ENCODE measurements around the gene ZDHHC14.
A peak's percentile ranks its signal among the peaks of the same experiment; 100 is the strongest.

Gene ZDHHC14

GRCh38 chr6:157632821-157633220 lies 251.8 kb downstream of the ZDHHC14 start:
- DNase-seq = no peak

GRCh38 chr6:157634546-157634945 lies 253.6 kb downstream of the ZDHHC14 start:
- no peak for DNase-seq

- DNase-seq = no peak
These were observed 254.6 kb downstream of the ZDHHC14 start for GRCh38 chr6:157635388-157636244.

DNA sequence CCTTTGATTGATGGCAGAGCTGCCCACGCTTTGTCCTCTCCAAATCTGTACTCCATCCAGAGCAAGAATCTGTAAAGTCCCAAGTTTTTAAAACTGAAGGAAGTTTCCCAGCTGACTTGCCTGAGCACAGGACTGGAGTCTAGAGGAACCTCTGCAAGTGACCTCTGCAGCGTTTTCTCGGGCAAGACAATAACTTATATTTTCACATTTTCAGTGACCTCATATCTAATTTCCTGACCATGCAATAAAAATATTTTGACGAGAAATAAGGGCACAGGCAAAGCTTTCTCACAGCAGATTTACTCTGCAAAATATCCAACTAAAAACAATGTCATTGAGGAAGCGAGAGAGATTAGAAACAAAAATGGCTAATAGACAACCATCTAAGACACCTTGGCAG lies 256.5 kb downstream of the ZDHHC14 start:
- no peak for DNase-seq

- no peak for DNase-seq
These were observed 257.1 kb downstream of the ZDHHC14 start for GRCh38 chr6:157637941-157638662.

GRCh38 chr6:157638779-157639178 lies 257.8 kb downstream of the ZDHHC14 start:
- DNase-seq = peak; percentile 17

GRCh38 chr6:157640746-157641451 lies 259.9 kb downstream of the ZDHHC14 start:
- DNase-seq = no peak

GRCh38 chr6:157641837-157642236 lies 260.8 kb downstream of the ZDHHC14 start:
- DNase-seq = no peak

GRCh38 chr6:157642736-157643135 lies 261.7 kb downstream of the ZDHHC14 start:
- no peak for DNase-seq

DNA sequence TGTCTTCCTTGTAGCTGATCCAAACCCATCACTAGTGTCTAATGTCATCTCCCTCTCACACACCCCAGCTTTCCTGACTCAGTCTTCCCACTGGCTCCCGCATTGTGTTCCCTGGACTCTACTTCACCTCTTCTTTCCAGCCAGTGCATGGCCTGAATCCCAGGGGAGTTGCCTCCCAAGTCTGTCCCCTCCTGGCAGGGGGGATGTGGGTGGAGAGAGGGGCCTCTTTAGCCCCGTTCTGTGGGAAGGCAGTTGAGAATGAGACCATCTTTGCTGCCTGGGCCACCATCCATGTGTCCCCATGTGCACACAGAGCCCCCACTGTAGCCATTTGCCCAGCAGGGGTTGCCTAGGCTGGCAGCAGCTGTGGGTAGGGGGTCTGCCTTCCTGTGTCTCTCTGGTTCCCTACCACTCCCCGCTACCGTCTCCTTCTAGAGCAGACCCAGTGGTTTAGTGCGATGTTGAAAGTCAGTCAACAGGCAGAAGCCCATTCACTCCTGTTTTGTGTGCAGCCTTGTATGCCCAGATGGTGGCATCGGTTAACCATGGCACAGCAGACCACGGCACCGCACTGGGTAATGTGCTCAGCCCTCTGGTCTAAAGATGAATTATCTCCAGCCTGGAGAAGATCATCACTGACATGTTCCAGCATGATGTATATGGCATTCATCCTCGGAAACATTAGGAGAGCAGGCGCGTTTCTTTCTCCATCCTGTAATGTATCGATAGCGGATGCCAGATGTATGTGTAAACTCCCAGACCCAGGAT lies 263.2 kb downstream of the ZDHHC14 start:
- no peak for DNase-seq

DNA sequence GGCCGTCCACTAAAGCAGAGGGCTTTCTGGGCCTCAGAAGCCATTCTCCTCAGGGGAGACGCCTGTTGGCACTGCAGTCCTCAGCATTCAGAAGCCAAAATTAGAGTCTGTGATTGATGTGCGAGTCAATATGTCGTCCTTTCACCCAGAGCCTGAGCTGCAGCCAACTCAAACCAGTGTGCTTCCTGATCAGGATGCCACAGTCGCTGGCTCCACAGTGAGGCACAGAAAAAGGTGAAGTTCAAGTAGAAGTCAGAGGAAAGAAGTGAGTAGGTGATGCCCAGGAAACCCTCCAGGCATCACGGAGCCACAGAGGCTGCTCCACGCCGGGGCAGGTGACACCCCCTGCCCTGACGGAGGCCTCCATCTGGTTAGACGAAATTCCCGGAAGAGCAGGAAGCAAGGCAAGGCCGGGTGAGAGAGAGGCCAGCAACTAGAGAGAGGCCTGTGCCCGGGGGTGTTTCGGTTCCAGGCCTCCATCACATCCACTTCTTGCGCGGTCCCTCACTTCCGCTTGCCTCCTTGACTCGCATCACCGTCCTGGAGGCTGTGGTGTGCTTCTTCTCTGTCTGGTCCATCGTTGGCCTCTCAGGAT lies 264.3 kb downstream of the ZDHHC14 start:
- DNase-seq = no peak

GRCh38 chr6:157646012-157646411 lies 265.0 kb downstream of the ZDHHC14 start:
- no peak for DNase-seq

GRCh38 chr6:157647261-157647915 lies 266.4 kb downstream of the ZDHHC14 start:
- no peak for DNase-seq

DNA sequence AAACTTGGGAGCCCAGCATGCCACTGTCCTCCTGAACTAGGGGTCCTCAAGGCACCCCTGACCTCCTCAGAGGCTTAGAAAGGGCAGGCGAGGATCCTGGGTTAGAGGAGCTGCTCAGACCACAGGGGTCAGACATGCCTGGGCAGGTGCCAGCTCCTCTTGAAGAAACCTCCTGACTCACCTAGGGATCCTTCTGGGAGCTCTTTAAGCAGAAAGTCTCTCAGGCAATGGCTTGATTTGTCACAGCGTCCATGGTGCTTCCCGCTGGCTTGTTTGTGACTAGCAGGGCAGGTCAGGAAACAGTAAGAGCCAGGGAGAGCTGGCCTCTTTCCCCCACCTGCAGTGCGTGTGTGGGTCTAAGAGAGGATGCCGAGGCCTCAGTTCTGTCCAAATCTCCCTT lies 267.6 kb downstream of the ZDHHC14 start:
- DNase-seq = peak; percentile 33

- DNase-seq = peak; percentile 79
These were observed 268.6 kb downstream of the ZDHHC14 start for GRCh38 chr6:157649311-157650260.

- peak; percentile 67 for DNase-seq
These were observed 269.3 kb downstream of the ZDHHC14 start for GRCh38 chr6:157650261-157650640.

DNA sequence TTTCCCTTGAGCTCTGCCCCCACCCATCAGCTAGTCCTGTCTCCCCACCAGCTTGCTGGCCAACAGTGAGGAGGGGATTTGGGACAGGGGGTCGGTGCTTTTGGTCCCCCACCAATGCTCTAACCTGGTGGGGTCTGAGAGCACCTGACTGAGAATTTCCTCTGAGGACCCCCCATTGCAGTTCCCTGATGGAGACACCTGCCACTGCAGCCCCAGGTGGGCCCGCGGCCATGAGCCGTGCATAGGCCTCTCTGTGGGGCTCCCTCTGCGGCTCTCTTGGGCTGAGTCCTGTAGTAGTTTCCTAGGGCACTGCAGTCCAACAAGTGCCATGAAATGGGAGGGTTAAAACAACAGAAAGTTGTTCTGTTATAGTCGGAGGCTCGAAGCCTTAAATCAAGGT lies 269.8 kb downstream of the ZDHHC14 start:
- no peak for DNase-seq

DNA sequence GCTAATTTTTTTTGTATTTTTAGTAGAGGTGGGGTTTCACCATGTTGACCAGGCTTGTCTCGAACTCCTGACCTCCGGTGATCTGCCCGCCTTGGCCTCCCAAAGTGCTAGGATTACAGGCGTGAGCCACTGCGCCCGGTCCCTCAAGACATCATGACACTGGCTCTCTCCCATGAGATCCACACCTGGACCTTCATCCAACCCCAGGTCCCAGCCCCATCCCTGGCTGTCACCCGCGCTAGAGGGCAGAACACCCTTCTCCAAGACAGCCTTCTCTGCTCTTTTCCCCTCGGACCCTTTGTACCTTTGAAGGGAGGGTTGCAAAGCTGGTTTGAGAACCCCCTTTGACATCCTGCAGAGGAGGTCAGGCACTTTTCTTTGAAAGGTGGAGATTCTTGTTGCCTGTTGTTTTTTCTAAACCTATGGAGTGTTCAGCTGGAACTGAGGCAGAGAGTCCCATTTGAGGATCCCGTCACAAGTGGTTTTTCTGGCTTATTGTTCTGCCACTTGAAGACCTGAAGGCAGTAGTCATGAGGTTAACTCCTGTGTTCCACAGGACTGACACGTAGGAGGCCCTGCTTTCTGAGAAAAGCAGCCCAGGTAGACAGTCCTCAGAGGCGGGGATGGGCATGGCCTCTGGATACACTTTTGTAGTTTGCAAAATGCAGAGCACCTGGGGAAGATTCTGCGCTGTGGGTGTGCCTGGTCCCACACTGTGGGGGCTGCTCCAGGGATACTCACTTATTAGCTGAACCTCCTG lies 270.9 kb downstream of the ZDHHC14 start:
- DNase-seq = no peak

- DNase-seq = peak; percentile 12
These were observed 271.8 kb downstream of the ZDHHC14 start for GRCh38 chr6:157652601-157653363.

All from NCI-H1092 (cell line).